Neural cell (in vitro differentiated cells): ENCODE data around the gene P2RX4. TPM values are rescaled to one million over a fixed set of nuclear protein-coding genes. Genes with fewer than 3 reads are reported as not detected.

Experiments
- H2AFZ ChIP-seq: fragments of 200-600, 300-800 bp; sonication (generic), shearing (Covaris generic); 2 replicates; pipeline ENCODE4 v1.6.0; 2014; ENCODE audit warnings: low read depth, mild to moderate bottlenecking, antibody characterized with exemption, low read length, moderate library complexity
- H3F3A ChIP-seq: fragments of 200-600 bp; shearing (Covaris generic); 2 replicates; pipeline ENCODE4 v1.6.1; 2016; ENCODE audit warnings: mild to moderate bottlenecking, moderate library complexity, mixed read lengths, antibody characterized with exemption, low read length; ENCODE audit not compliant: insufficient read depth, poor library complexity, severe bottlenecking
- H3K27ac ChIP-seq: fragments of 200-600, 300-800 bp; sonication (generic), shearing (Covaris generic); 2 replicates; pipeline ENCODE4 v1.5.1; 2014; ENCODE audit warnings: mild to moderate bottlenecking, low read length, moderate library complexity
- H3K27me3 ChIP-seq: fragments of 300-800, 200-600 bp; sonication (generic), shearing (Covaris generic); 2 replicates; pipeline ENCODE4 v1.6.0; 2014; ENCODE audit warnings: mild to moderate bottlenecking, low read depth, low read length, moderate library complexity; ENCODE audit not compliant: insufficient read depth
- H3K36me3 ChIP-seq: fragments of 300-800, 200-600 bp; sonication (generic), shearing (Covaris generic); 2 replicates; pipeline ENCODE4 v1.5.1; 2014; ENCODE audit warnings: mild to moderate bottlenecking, antibody characterized with exemption, low read length, moderate library complexity; ENCODE audit not compliant: insufficient read depth
- H3K4me2 ChIP-seq: fragments of 300-800, 200-600 bp; sonication (generic), shearing (Covaris generic); 2 replicates; pipeline ENCODE4 v1.6.0; 2014; ENCODE audit warnings: mild to moderate bottlenecking, low read length
- H3K4me3 ChIP-seq: fragments of 300-800, 200-600 bp; sonication (generic), shearing (Covaris generic); 2 replicates; pipeline ENCODE4 v1.5.1; 2014; ENCODE audit warnings: mild to moderate bottlenecking, low read length, moderate library complexity
- H3K79me2 ChIP-seq: fragments of 200-600 bp; shearing (Covaris generic); replicated peaks from 2 replicates; pipeline ENCODE4 v1.6.0; 2014; ENCODE audit warnings: mild to moderate bottlenecking, low read length, moderate library complexity; ENCODE audit not compliant: insufficient read depth
- H3K9ac ChIP-seq: fragments of 300-800, 200-600 bp; sonication (generic), shearing (Covaris generic); 2 replicates; pipeline ENCODE4 v1.6.1; 2016; ENCODE audit warnings: mild to moderate bottlenecking, low read length, mixed read lengths
- H3K9me2 ChIP-seq: fragments of 200-600 bp; shearing (Covaris generic); 2 replicates; pipeline ENCODE4 v1.6.1; 2016; ENCODE audit warnings: mild to moderate bottlenecking, low read length, mixed read lengths; ENCODE audit not compliant: insufficient read depth
- H3K9me3 ChIP-seq: fragments of 200-600, 300-800 bp; sonication (generic), shearing (Covaris generic); 2 replicates; pipeline ENCODE4 v1.6.1; 2016; ENCODE audit warnings: mild to moderate bottlenecking, mixed run types, low read length, moderate library complexity, mixed read lengths
- H4K20me1 ChIP-seq: fragments of 200-600 bp; shearing (Covaris generic); 2 replicates; pipeline ENCODE4 v1.6.1; 2016; ENCODE audit warnings: mild to moderate bottlenecking, mixed run types; ENCODE audit not compliant: insufficient read depth
- CTCF ChIP-seq: fragments of 450-650 bp; IDR thresholded peaks from 2 replicates; pipeline ENCODE4 v1.5.1; 2014; ENCODE audit warnings: antibody characterized with exemption, mild to moderate bottlenecking, moderate library complexity; ENCODE audit not compliant: poor library complexity, severe bottlenecking
- EP300 ChIP-seq: fragments of 450-650 bp; conservative IDR thresholded peaks from 2 replicates; pipeline ENCODE4 v1.6.1; 2014; ENCODE audit warnings: antibody characterized with exemption, mild to moderate bottlenecking, moderate library complexity; ENCODE audit not compliant: poor library complexity, severe bottlenecking
- EZH2 ChIP-seq: fragments of 200-600, 300-800 bp; shearing (Covaris generic), sonication (generic); IDR thresholded peaks from 2 replicates; pipeline ENCODE4 v1.6.1; 2014; ENCODE audit warnings: antibody characterized with exemption, low read length, borderline replicate concordance, mild to moderate bottlenecking; ENCODE audit not compliant: insufficient read depth, poor library complexity, severe bottlenecking
- MXI1 ChIP-seq: fragments of 450-650 bp; conservative IDR thresholded peaks from 2 replicates; pipeline ENCODE4 v1.6.1; 2014; ENCODE audit warnings: antibody characterized with exemption, mild to moderate bottlenecking; ENCODE audit not compliant: poor library complexity, severe bottlenecking
- POLR2AphosphoS5 ChIP-seq: IDR thresholded peaks from 2 replicates; pipeline ENCODE4 v1.6.1; 2012
- RAD21 ChIP-seq: fragments of 450-650 bp; conservative IDR thresholded peaks from 2 replicates; pipeline ENCODE4 v1.6.1; 2014; ENCODE audit warnings: antibody characterized with exemption, mild to moderate bottlenecking, moderate library complexity
- REST ChIP-seq: IDR thresholded peaks from 2 replicates; pipeline ENCODE4 v1.6.1; 2012; ENCODE audit warnings: borderline replicate concordance
- SMC3 ChIP-seq: fragments of 450-650 bp; conservative IDR thresholded peaks from 2 replicates; pipeline ENCODE4 v1.6.1; 2014; ENCODE audit warnings: antibody characterized with exemption, mild to moderate bottlenecking, moderate library complexity; ENCODE audit not compliant: poor library complexity
- TAF1 ChIP-seq: IDR thresholded peaks from 2 replicates; pipeline ENCODE4 v1.6.1; 2012; ENCODE audit warnings: low read depth
- polyA plus RNA-seq: library from polyadenylated mRNA; depleted of rRNA; stranded (reverse); fragments of >200 nt; gene quantifications from 2 replicates; pipeline ENCODE4 v1.2.3, GENCODE V29; 2014

P2RX4 gene
- polyA plus RNA-seq, 1 donor from 2014 or later = 5.8 TPM

- no peak overlapping the region for H3K27ac ChIP-seq
- H3K27me3 ChIP-seq = no peaks in the 10 kb centered on the region
- no peak overlapping the region for H3K9ac ChIP-seq
- no peaks in the 10 kb centered on the region for H3K9me2 ChIP-seq
- no peaks in the 10 kb centered on the region for H3K9me3 ChIP-seq
- H3K4me3 ChIP-seq = no peak overlapping the region
- no peaks in the 10 kb centered on the region for H4K20me1 ChIP-seq
- no peak for TF ChIP-seq EP300
- no peak for TF ChIP-seq TAF1
- TF ChIP-seq EZH2 = no peak
- no peak for TF ChIP-seq MXI1
- TF ChIP-seq SMC3 = no peak
- TF ChIP-seq POLR2AphosphoS5 = no peak
- no peak for TF ChIP-seq RAD21
- no peak for TF ChIP-seq CTCF
- H3F3A ChIP-seq = no peaks in the 10 kb centered on the region
- H3K4me2 ChIP-seq = no peak overlapping the region
- H2AFZ ChIP-seq = no peak overlapping the region
- H3K79me2 ChIP-seq = no peaks in the 10 kb centered on the region
- H3K36me3 ChIP-seq = no peaks in the 10 kb centered on the region
Observed at GRCh38 chr12:121260091-121260490, 50.2 kb downstream of the P2RX4 start.

GRCh38 chr12:121261398-121261797 lies 51.5 kb downstream of the P2RX4 start:
- TF ChIP-seq EP300 (no peak), SMC3 (no peak), REST (no peak), CTCF (no peak), MXI1 (no peak), EZH2 (no peak)
- no peaks in the 10 kb centered on the region for H3F3A ChIP-seq
- H3K79me2 ChIP-seq = no peaks in the 10 kb centered on the region
- no peaks in the 10 kb centered on the region for H3K9me3 ChIP-seq
- H4K20me1 ChIP-seq = no peaks in the 10 kb centered on the region
- no peak overlapping the region for H3K4me2 ChIP-seq
- no peak overlapping the region for H2AFZ ChIP-seq
- H3K36me3 ChIP-seq = no peaks in the 10 kb centered on the region
- no peak overlapping the region for H3K4me3 ChIP-seq
- H3K9me2 ChIP-seq = no peaks in the 10 kb centered on the region
- no peak overlapping the region for H3K27ac ChIP-seq
- no peaks in the 10 kb centered on the region for H3K27me3 ChIP-seq
- no peak overlapping the region for H3K9ac ChIP-seq
